Measurements from ENCODE around the gene ITPKA. TPM values are rescaled to one million over a fixed set of nuclear protein-coding genes. Genes with fewer than 3 reads are reported as not detected.
A peak's percentile ranks its signal among the peaks of the same experiment; 100 is the strongest.

Gene ITPKA
- total RNA-seq, 2 donors from 2014 or later: 46.4 to 50.9 TPM

GRCh38 chr15:41487381-41487780, 6.3 kb upstream of the ITPKA start:
- ATAC-seq: peak; percentile 50
- intact Hi-C loops (cut with DNase I, micrococcal nuclease): no loop called here
- DNase-seq: no peak

- intact Hi-C loops (cut with DNase I, micrococcal nuclease): no loop called here
- ATAC-seq (peak; percentile 6), DNase-seq (no peak)
Measured at GRCh38 chr15:41487802-41488201, 5.9 kb upstream of the ITPKA start.

- ATAC-seq (no peak), DNase-seq (no peak)
- intact Hi-C loops (cut with DNase I, micrococcal nuclease): no loop called here
Measured at GRCh38 chr15:41489641-41490040, 4.0 kb upstream of the ITPKA start.

GRCh38 chr15:41490355-41490754, 3.3 kb upstream of the ITPKA start:
- ATAC-seq (no peak), DNase-seq (no peak)
- intact Hi-C loops (cut with DNase I, micrococcal nuclease): no loop called here

GRCh38 chr15:41491889-41492288, 1.8 kb upstream of the ITPKA start:
- ATAC-seq (no peak), DNase-seq (no peak)
- intact Hi-C loops (cut with DNase I, micrococcal nuclease): no loop called here

GRCh38 chr15:41492597-41493204, 973 bp upstream of the ITPKA start:
- DNase-seq (no peak), ATAC-seq (no peak)
- intact Hi-C loops (cut with DNase I, micrococcal nuclease): no loop called here

- DNase-seq: no peak
- intact Hi-C loops (cut with DNase I, micrococcal nuclease): no loop called here
- ATAC-seq: no peak
Measured at GRCh38 chr15:41493902-41494189, 172 bp downstream of the ITPKA start.

GRCh38 chr15:41494190-41494921, 682 bp downstream of the ITPKA start:
- peak; percentile 27 for ATAC-seq
- peak in 1 of 2 donors; percentile 55 for DNase-seq
- intact Hi-C loops (cut with DNase I, micrococcal nuclease): no loop called here

- intact Hi-C loops (cut with DNase I, micrococcal nuclease): no loop called here
- peak in 1 of 2 donors; percentile 55 for DNase-seq
- peak; percentile 23 for ATAC-seq
Measured at GRCh38 chr15:41494922-41495735, 1.5 kb downstream of the ITPKA start.

- ATAC-seq: peak; percentile 65
- peak; percentile 80 to 84 for DNase-seq
- intact Hi-C loops (cut with DNase I, micrococcal nuclease): no loop called here
Measured at GRCh38 chr15:41495736-41496599, 2.3 kb downstream of the ITPKA start.

- intact Hi-C loops (cut with DNase I, micrococcal nuclease): no loop called here
- DNase-seq (no peak), ATAC-seq (no peak)
Measured at GRCh38 chr15:41498657-41499056, 5.0 kb downstream of the ITPKA start.

- ATAC-seq (no peak), DNase-seq (no peak)
- intact Hi-C loops (cut with DNase I, micrococcal nuclease): no loop called here
Measured at GRCh38 chr15:41499109-41499851, 5.6 kb downstream of the ITPKA start.

GRCh38 chr15:41501191-41501917, 7.7 kb downstream of the ITPKA start:
- ATAC-seq: no peak
- DNase-seq: no peak
- intact Hi-C loops (cut with DNase I, micrococcal nuclease): no loop called here

- DNase-seq (no peak), ATAC-seq (no peak)
Measured at GRCh38 chr15:41501931-41502794, 8.5 kb downstream of the ITPKA start.

GRCh38 chr15:41502795-41503668, 9.4 kb downstream of the ITPKA start:
- no peak for ATAC-seq
- intact Hi-C loops (cut with DNase I, micrococcal nuclease): no loop called here
- DNase-seq: no peak

More at GRCh38 chr15:41501931-41502794, 8.5 kb downstream of the ITPKA start:
- intact Hi-C loops (cut with DNase I, micrococcal nuclease): no loop called here

GRCh38 chr15:41503669-41504010, 10.0 kb downstream of the ITPKA start:
- intact Hi-C loops (cut with DNase I, micrococcal nuclease): no loop called here
- no peak for ATAC-seq
- DNase-seq: no peak

Measured in left colon (tissue), 2 donors.